Measurements from ENCODE around the gene PIAS4.
"Not testable (repeated sequence)": the region's sequence is repeated elsewhere in the genome, so short reads cannot be mapped to it uniquely, and the experiment has no call there.

PIAS4 gene

GRCh38 chr19:4007021-4007835 is at the start of gene PIAS4:
TSS of gene PIAS4 (plus strand) at chr19:4007736. CDS start at chr19:4007761, 25 bp downstream.
- peak; percentile 89 to 98 (median 95) for DNase-seq

GRCh38 chr19:3958836-3959765 is 48.4 kb upstream of the PIAS4 start:
- no peak for DNase-seq

- DNase-seq = no peak
These were observed 47.8 kb upstream of the PIAS4 start for GRCh38 chr19:3959766-3960131.

- DNase-seq = no peak
These were observed 46.5 kb upstream of the PIAS4 start for GRCh38 chr19:3961007-3961406.

- DNase-seq = no peak
These were observed 43.9 kb upstream of the PIAS4 start for GRCh38 chr19:3963458-3964255.

GRCh38 chr19:3964256-3965194 is 43.0 kb upstream of the PIAS4 start:
- DNase-seq = no peak

- no peak for DNase-seq
These were observed 41.2 kb upstream of the PIAS4 start for GRCh38 chr19:3966051-3967017.

GRCh38 chr19:3967983-3968382 is 39.6 kb upstream of the PIAS4 start:
- DNase-seq = not testable (repeated sequence)

GRCh38 chr19:3968556-3969434 is 38.7 kb upstream of the PIAS4 start:
- DNase-seq = no peak

GRCh38 chr19:3969435-3970312 is 37.9 kb upstream of the PIAS4 start:
- DNase-seq = no peak

GRCh38 chr19:3970313-3970807 is 37.2 kb upstream of the PIAS4 start:
- DNase-seq = no peak

- peak; percentile 79 to 85 (median 81) for DNase-seq
These were observed 36.5 kb upstream of the PIAS4 start, which contains the start of gene DAPK3 for GRCh38 chr19:3970808-3971598. TSS of gene DAPK3 (minus strand) at chr19:3971099. CDS start at chr19:3969735, 1,364 bp downstream.

GRCh38 chr19:3975144-3975543 is 32.4 kb upstream of the PIAS4 start:
- DNase-seq = no peak

- DNase-seq = no peak
These were observed 31.9 kb upstream of the PIAS4 start for GRCh38 chr19:3975637-3976087.

- no peak for DNase-seq
These were observed 30.9 kb upstream of the PIAS4 start for GRCh38 chr19:3976495-3977241.

Measured in activated naive CD4-positive, alpha-beta T cell (primary cell).